NB4 (cell line): Measurements from ENCODE around the gene PRR35.

ENCODE experiments used
- CTCF ChIP-seq: IDR thresholded peaks from one replicate; pipeline ENCODE4 v1.5.1; 2012; ENCODE audit warnings: low read depth, low read length
- MAX ChIP-seq: IDR thresholded peaks from 2 replicates; pipeline ENCODE4 v1.6.1; 2011; ENCODE audit warnings: low read depth, low read length
- MYC ChIP-seq: IDR thresholded peaks from 2 replicates; pipeline ENCODE4 v1.6.1; 2011; ENCODE audit warnings: low read depth, low read length
- POLR2A ChIP-seq: IDR thresholded peaks from 2 replicates; pipeline ENCODE4 v1.6.1; 2011; ENCODE audit warnings: mild to moderate bottlenecking; ENCODE audit not compliant: insufficient read length; ENCODE audit errors: extremely low read depth

GRCh38 chr16:595094-595528 lies 34.9 kb downstream of the PRR35 start:
- no peak for TF ChIP-seq POLR2A
- no peak for TF ChIP-seq MAX
- TF ChIP-seq CTCF, result no peak
- no peak for TF ChIP-seq MYC
